ENCODE results near the gene KIF26A. TPM values are rescaled to one million over a fixed set of nuclear protein-coding genes. Genes with fewer than 3 reads are reported as not detected.

KIF26A gene
- total and polyA plus RNA-seq, 2 of the 13 experiments (the other 11 are each of a cell fraction or from before 2014, with no cell fraction given), result not detected

DNA sequence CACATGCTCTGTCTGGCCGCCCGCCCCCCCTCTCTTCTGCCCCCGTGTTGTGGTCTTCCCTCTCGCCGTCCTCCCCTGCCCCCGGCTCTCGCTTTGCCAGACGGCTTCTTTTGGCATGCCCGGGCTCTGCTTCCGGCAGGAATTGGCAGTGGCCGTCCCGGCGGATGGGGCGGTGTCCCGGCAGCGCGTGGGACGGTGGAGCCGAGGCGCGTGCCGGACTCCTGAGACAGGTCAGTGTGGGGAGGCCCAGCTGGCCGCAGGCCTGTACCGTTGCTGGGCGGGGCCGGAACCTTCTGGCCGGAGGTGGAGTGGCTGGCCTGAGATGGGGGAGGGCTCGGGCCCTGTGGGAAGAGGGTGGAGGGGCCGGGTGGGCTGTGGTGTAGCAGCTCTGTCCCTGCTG lies 17.1 kb downstream of the KIF26A start:
- intact Hi-C loops (cut with micrococcal nuclease; ENCODE audit: unreplicated experiment), result no loop called here
- BruUV-seq (replicated peaks), result no TSS peak

DNA sequence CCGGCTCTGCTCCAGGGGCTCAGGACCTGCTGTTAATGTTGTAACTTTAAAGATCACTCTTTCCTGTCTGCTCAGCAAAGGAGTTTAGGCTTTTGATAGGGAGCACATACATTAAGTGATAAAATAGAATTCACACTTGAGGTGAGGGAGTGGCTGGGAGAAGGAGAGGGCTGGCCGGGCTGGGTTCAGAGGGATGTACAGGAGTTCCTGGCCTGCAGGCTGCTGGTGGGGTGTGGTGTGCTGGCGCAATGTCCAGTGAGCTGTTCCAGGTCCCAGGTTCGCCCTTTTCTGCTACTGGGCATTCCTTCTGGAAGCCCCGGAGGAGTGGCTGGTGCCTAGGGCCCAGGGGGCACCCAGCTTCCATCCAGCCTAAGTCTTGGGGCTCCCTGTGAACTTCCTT lies 17.8 kb downstream of the KIF26A start:
- H3K4me1 ChIP-seq (ENCODE audit: insufficient read depth, low read length), result no peaks in the 10 kb centered on the region
- H3K27me3 ChIP-seq (ENCODE audit: control insufficient read depth in 1 of 2, insufficient read depth in 2 of 2, low read length in 2 of 2), result peaks cover 11 to 46% of the 10 kb centered on the region in 2 experiments; a peak in 4 of 5 replicates
- H3K36me3 ChIP-seq (replicated peaks in 1 of 2; ENCODE audit: control insufficient read depth in 1 of 2, insufficient read depth in 2 of 2, low read length in 2 of 2), result no peaks in the 10 kb centered on the region
- no peaks in the 10 kb centered on the region for H3K79me2 ChIP-seq (ENCODE audit: insufficient read depth, low read length)
- no peak overlapping the region for H3K4me3 ChIP-seq (replicated peaks in 1 of 3; ENCODE audit: insufficient read depth in 1 of 3, low read depth in 2 of 3, low read length in 3 of 3)
- in situ Hi-C loops (cut with HindIII; ENCODE audit: extremely low pct_ligation_motif_present, low pct_unique_long_range_greater_than_20kb) (no loop called here), intact Hi-C loops (cut with micrococcal nuclease; ENCODE audit: unreplicated experiment) (no loop called here)
- BruUV-seq (replicated peaks), result no TSS peak
- CTCF ChIA-PET (ENCODE audit: low intra/inter-chr PET ratio, low total read pairs), result no interaction called here
- H4K20me1 ChIP-seq (ENCODE audit: insufficient read depth, low read length), result 0 out of 2 replicates have a peak, but pooled peaks cover 3% of the 10 kb centered on the region
- 10% methylated on average over 3 of the region's 5 CpGs for whole genome bisulfite sequencing (ENCODE audit: low lambda C conversion rate)
- no peak overlapping the region for H2AFZ ChIP-seq (ENCODE audit: low read length)
- DNase-seq (ENCODE audit: low spot score) (no peak), ATAC-seq (no peak), FAIRE-seq (no peak)
- no peak overlapping the region for H3K4me2 ChIP-seq (ENCODE audit: low read depth, low read length)
- no peak overlapping the region for H3K27ac ChIP-seq (ENCODE audit: extremely low read length, insufficient read depth, low read length)
- H3K9ac ChIP-seq (ENCODE audit: insufficient read depth, low read depth, low read length), result no peak overlapping the region
- no peaks in the 10 kb centered on the region for H3K9me3 ChIP-seq (ENCODE audit: low read length)
- POLR2A ChIA-PET, result no interaction called here
- TF ChIP-seq ZSCAN22 (CRISPR knock-in tag; IDR thresholded peaks at IDR 0.05) (no peak), ZNF354B (CRISPR knock-in tag; IDR thresholded peaks at IDR 0.05) (no peak), ELF1 (CRISPR knock-in tag; IDR thresholded peaks at IDR 0.05) (no peak), CBFB (CRISPR knock-in tag; IDR thresholded peaks at IDR 0.05) (no peak)
- TF ChIP-seq, protein P1, sequence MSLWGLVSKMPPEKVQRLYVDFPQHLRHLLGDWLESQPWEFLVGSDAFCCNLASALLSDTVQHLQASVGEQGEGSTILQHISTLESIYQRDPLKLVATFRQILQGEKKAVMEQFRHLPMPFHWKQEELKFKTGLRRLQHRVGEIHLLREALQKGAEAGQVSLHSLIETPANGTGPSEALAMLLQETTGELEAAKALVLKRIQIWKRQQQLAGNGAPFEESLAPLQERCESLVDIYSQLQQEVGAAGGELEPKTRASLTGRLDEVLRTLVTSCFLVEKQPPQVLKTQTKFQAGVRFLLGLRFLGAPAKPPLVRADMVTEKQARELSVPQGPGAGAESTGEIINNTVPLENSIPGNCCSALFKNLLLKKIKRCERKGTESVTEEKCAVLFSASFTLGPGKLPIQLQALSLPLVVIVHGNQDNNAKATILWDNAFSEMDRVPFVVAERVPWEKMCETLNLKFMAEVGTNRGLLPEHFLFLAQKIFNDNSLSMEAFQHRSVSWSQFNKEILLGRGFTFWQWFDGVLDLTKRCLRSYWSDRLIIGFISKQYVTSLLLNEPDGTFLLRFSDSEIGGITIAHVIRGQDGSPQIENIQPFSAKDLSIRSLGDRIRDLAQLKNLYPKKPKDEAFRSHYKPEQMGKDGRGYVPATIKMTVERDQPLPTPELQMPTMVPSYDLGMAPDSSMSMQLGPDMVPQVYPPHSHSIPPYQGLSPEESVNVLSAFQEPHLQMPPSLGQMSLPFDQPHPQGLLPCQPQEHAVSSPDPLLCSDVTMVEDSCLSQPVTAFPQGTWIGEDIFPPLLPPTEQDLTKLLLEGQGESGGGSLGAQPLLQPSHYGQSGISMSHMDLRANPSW (CRISPR knock-in tag; IDR thresholded peaks at IDR 0.05; ENCODE audit: borderline replicate concordance), result no peak
- TF ChIP-seq, protein P2, sequence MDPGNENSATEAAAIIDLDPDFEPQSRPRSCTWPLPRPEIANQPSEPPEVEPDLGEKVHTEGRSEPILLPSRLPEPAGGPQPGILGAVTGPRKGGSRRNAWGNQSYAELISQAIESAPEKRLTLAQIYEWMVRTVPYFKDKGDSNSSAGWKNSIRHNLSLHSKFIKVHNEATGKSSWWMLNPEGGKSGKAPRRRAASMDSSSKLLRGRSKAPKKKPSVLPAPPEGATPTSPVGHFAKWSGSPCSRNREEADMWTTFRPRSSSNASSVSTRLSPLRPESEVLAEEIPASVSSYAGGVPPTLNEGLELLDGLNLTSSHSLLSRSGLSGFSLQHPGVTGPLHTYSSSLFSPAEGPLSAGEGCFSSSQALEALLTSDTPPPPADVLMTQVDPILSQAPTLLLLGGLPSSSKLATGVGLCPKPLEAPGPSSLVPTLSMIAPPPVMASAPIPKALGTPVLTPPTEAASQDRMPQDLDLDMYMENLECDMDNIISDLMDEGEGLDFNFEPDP (CRISPR knock-in tag; conservative IDR thresholded peaks at IDR 0.05), result no peak

More for the DNA sequence above, 17.1 kb downstream of the KIF26A start:
- ChIA-PET CTCF (ENCODE audit: low intra/inter-chr PET ratio, low total read pairs) (no interaction called here), POLR2A (no interaction called here)
- Histone ChIP-seq H3K9ac (ENCODE audit: insufficient read depth, low read depth, low read length) (no peak overlapping the region), H4K20me1 (ENCODE audit: insufficient read depth, low read length) (0 out of 2 replicates have a peak, but pooled peaks cover 3% of the 10 kb centered on the region), H3K4me1 (ENCODE audit: insufficient read depth, low read length) (no peaks in the 10 kb centered on the region), H3K36me3 (replicated peaks in 1 of 2; ENCODE audit: control insufficient read depth in 1 of 2, insufficient read depth in 2 of 2, low read length in 2 of 2) (no peaks in the 10 kb centered on the region), H2AFZ (ENCODE audit: low read length) (no peak overlapping the region), H3K4me3 (replicated peaks in 1 of 3; ENCODE audit: insufficient read depth in 1 of 3, low read depth in 2 of 3, low read length in 3 of 3) (no peak overlapping the region), H3K79me2 (ENCODE audit: insufficient read depth, low read length) (no peaks in the 10 kb centered on the region), H3K4me2 (ENCODE audit: low read depth, low read length) (no peak overlapping the region), H3K27ac (ENCODE audit: extremely low read length, insufficient read depth, low read length) (no peak overlapping the region), H3K27me3 (ENCODE audit: control insufficient read depth in 1 of 2, insufficient read depth in 2 of 2, low read length in 2 of 2) (peaks cover 11 to 48% of the 10 kb centered on the region in 2 experiments; a peak in 4 of 5 replicates), H3K9me3 (ENCODE audit: low read length) (no peaks in the 10 kb centered on the region)
- in situ Hi-C loops (cut with HindIII; ENCODE audit: extremely low pct_ligation_motif_present, low pct_unique_long_range_greater_than_20kb), result no loop called here
- TF ChIP-seq, protein P3, sequence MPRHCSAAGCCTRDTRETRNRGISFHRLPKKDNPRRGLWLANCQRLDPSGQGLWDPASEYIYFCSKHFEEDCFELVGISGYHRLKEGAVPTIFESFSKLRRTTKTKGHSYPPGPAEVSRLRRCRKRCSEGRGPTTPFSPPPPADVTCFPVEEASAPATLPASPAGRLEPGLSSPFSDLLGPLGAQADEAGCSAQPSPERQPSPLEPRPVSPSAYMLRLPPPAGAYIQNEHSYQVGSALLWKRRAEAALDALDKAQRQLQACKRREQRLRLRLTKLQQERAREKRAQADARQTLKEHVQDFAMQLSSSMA (CRISPR knock-in tag; IDR thresholded peaks at IDR 0.05), result no peak
- TF ChIP-seq TOE1 (CRISPR knock-in tag; IDR thresholded peaks at IDR 0.05) (no peak), PHF8 (CRISPR knock-in tag; IDR thresholded peaks at IDR 0.05) (no peak), ZNF724P (CRISPR knock-in tag; IDR thresholded peaks at IDR 0.05; ENCODE audit: borderline replicate concordance) (no peak), ZNF350 (CRISPR knock-in tag; IDR thresholded peaks at IDR 0.05; ENCODE audit: borderline replicate concordance, low read depth) (no peak)
- TF ChIP-seq, protein P4, sequence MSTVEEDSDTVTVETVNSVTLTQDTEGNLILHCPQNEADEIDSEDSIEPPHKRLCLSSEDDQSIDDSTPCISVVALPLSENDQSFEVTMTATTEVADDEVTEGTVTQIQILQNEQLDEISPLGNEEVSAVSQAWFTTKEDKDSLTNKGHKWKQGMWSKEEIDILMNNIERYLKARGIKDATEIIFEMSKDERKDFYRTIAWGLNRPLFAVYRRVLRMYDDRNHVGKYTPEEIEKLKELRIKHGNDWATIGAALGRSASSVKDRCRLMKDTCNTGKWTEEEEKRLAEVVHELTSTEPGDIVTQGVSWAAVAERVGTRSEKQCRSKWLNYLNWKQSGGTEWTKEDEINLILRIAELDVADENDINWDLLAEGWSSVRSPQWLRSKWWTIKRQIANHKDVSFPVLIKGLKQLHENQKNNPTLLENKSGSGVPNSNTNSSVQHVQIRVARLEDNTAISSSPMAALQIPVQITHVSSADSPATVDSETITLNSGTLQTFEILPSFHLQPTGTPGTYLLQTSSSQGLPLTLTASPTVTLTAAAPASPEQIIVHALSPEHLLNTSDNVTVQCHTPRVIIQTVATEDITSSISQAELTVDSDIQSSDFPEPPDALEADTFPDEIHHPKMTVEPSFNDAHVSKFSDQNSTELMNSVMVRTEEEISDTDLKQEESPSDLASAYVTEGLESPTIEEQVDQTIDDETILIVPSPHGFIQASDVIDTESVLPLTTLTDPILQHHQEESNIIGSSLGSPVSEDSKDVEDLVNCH (CRISPR knock-in tag; IDR thresholded peaks at IDR 0.05), result no peak
- WGBS (ENCODE audit: low lambda C conversion rate), result 10% methylated on average over 10 of the region's 29 CpGs
- FAIRE-seq (no peak), ATAC-seq (no peak), DNase-seq (ENCODE audit: low spot score) (no peak)

Measured in HepG2 (cell line).